HepG2 (cell line): ENCODE results near the gene ASCC3.

Source experiments
- RAD21 ChIP-seq: fragments of 450-650 bp; formaldehyde crosslinking; IDR thresholded peaks from 2 replicates; pipeline ENCODE4 v1.5.0; 2020; ENCODE audit warnings: mild to moderate bottlenecking
- YY1 ChIP-seq: IDR thresholded peaks from 2 replicates; pipeline ENCODE4 v1.6.1; 2011; ENCODE audit warnings: low read length, low read depth, moderate library complexity, mild to moderate bottlenecking; ENCODE audit not compliant: insufficient read depth, insufficient replicate concordance

DNA sequence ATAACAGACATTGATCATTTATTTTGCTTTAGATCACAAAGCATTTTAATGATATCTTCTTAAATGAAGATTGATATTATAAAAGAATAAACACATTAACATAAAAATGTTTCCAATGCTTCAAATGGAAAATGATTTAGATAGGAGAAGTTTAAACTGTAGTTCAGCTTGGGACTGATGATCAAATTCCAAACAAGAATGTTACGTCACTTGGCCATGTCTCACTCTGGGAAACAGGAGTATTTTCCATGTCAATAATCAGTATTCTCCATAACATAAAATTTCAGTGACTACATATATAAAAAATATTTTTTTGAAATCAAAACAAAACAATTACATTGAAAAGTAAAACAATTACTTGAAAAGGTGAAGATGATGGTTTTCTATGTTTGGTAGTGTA is 363.5 kb downstream of the ASCC3 start:
- TF ChIP-seq RAD21 (CRISPR knock-in tag) (no peak), YY1 (no peak)
